Smooth muscle cell (in vitro differentiated cells): ENCODE data around the gene NHLRC2. TPM values are rescaled to one million over a fixed set of nuclear protein-coding genes. Genes with fewer than 3 reads are reported as not detected.

Source experiments
- DNase-seq: peaks from one replicate; lab custom pipeline; 2025; ENCODE audit not compliant: unreplicated experiment; lab: John Stamatoyannopoulos, UW
- H2AFZ ChIP-seq: fragments of 200-600 bp; sonication (generic); 2 replicates; pipeline ENCODE4 v1.6.0; 2016; ENCODE audit warnings: antibody characterized with exemption, low read depth, mild to moderate bottlenecking
- H3F3A ChIP-seq: fragments of 200-600 bp; sonication (generic); 2 replicates; pipeline ENCODE4 v1.6.0; 2017; ENCODE audit warnings: antibody characterized with exemption, low read depth
- H3K27ac ChIP-seq: fragments of 200-600 bp; sonication (generic); 2 replicates; pipeline ENCODE4 v1.5.1; 2016; ENCODE audit warnings: low read depth, mild to moderate bottlenecking
- H3K27me3 ChIP-seq: fragments of 200-600 bp; sonication (generic); 2 replicates; pipeline ENCODE4 v1.6.1; 2016; ENCODE audit warnings: low read depth, mild to moderate bottlenecking
- H3K36me3 ChIP-seq: fragments of 200-600 bp; sonication (generic); 2 replicates; pipeline ENCODE4 v1.5.1; 2016; ENCODE audit warnings: low read depth
- H3K4me1 ChIP-seq: fragments of 200-600 bp; sonication (generic); 2 replicates; pipeline ENCODE4 v1.5.1; 2016; ENCODE audit warnings: low read depth
- H3K4me2 ChIP-seq: fragments of 200-600 bp; sonication (generic); 2 replicates; pipeline ENCODE4 v1.6.0; 2016; ENCODE audit warnings: mild to moderate bottlenecking
- H3K4me3 ChIP-seq: fragments of 200-600 bp; sonication (generic); 2 replicates; pipeline ENCODE4 v1.5.1; 2016; ENCODE audit warnings: mild to moderate bottlenecking
- H3K79me2 ChIP-seq: fragments of 200-600 bp; sonication (generic); 2 replicates; pipeline ENCODE4 v1.6.0; 2016; ENCODE audit warnings: low read depth, mild to moderate bottlenecking
- H3K9ac ChIP-seq: fragments of 200-600 bp; sonication (generic); 2 replicates; pipeline ENCODE4 v1.6.0; 2016; ENCODE audit warnings: low read depth
- H3K9me3 ChIP-seq: fragments of 200-600 bp; sonication (generic); replicated peaks from 2 replicates; pipeline ENCODE4 v1.5.1; 2016; ENCODE audit warnings: low read depth
- H4K20me1 ChIP-seq: fragments of 200-600 bp; sonication (generic); 2 replicates; pipeline ENCODE4 v1.6.0; 2016; ENCODE audit warnings: low read depth
- CTCF ChIP-seq: fragments of 200-600 bp; sonication (generic); IDR thresholded peaks from 2 replicates; pipeline ENCODE4 v1.5.1; 2017; ENCODE audit warnings: borderline replicate concordance, mild to moderate bottlenecking, antibody characterized with exemption; ENCODE audit not compliant: insufficient read depth, poor library complexity, severe bottlenecking
- WGBS: methylation state at CpG from one replicate; pipeline ENCODE4 v1.1.7; 2016; ENCODE audit warnings: low lambda C conversion rate; 5-methylcytosine and 5-hydroxymethylcytosine counted together
- polyA plus RNA-seq: library from polyadenylated mRNA; unstranded; fragments of >200 nt; fragmentation: Nextera tagmentation; extraction: Ambion mirVana; gene quantifications from 2 replicates; pipeline ENCODE4 v1.2.1, GENCODE V29; 2016
- total RNA-seq: library from RNA; depleted of rRNA; stranded (reverse); fragments of >200 nt; gene quantifications from 2 replicates; pipeline ENCODE4 v1.2.3, GENCODE V29; 2014

The NHLRC2 gene
- total and polyA plus RNA-seq, 2 experiments from 2014 or later: 5.1 to 14.4 TPM

GRCh38 chr10:113843972-113844485 lies 10.4 kb upstream of the NHLRC2 start:
- H4K20me1 ChIP-seq: no peaks in the 10 kb centered on the region
- H3K36me3 ChIP-seq: no peaks in the 10 kb centered on the region
- 94% methylated on average over 6 of the region's 6 CpGs for WGBS

GRCh38 chr10:113846036-113846435 lies 8.4 kb upstream of the NHLRC2 start:
- no peak overlapping the region for H3K9ac ChIP-seq
- 94% methylated on average over 2 of the region's 2 CpGs for WGBS

More at GRCh38 chr10:113843972-113844485, 10.4 kb upstream of the NHLRC2 start:
- Histone ChIP-seq H2AFZ (no peak overlapping the region), H3K27me3 (no peaks in the 10 kb centered on the region), H3F3A (no peaks in the 10 kb centered on the region), H3K4me2 (no peak overlapping the region), H3K4me3 (no peak overlapping the region), H3K9me3 (no peaks in the 10 kb centered on the region), H3K4me1 (no peaks in the 10 kb centered on the region), H3K9ac (no peak overlapping the region), H3K79me2 (no peaks in the 10 kb centered on the region), H3K27ac (no peak overlapping the region)
- no peak for DNase-seq
- TF ChIP-seq CTCF: no peak

GRCh38 chr10:113849140-113849803 lies 5.2 kb upstream of the NHLRC2 start:
- H4K20me1 ChIP-seq: no peaks in the 10 kb centered on the region
- no peaks in the 10 kb centered on the region for H3F3A ChIP-seq
- no peaks in the 10 kb centered on the region for H3K36me3 ChIP-seq
- no peak overlapping the region for H2AFZ ChIP-seq
- no peak overlapping the region for H3K9ac ChIP-seq
- no peak overlapping the region for H3K4me3 ChIP-seq
- no peaks in the 10 kb centered on the region for H3K79me2 ChIP-seq
- no peak overlapping the region for H3K4me2 ChIP-seq
- no peaks in the 10 kb centered on the region for H3K27me3 ChIP-seq
- H3K9me3 ChIP-seq: no peaks in the 10 kb centered on the region
- no peak for TF ChIP-seq CTCF
- no peak overlapping the region for H3K27ac ChIP-seq
- peaks cover 11% of the 10 kb centered on the region for H3K4me1 ChIP-seq
- no peak for DNase-seq
- WGBS: 96% methylated on average over 5 of the region's 5 CpGs

More at GRCh38 chr10:113846036-113846435, 8.4 kb upstream of the NHLRC2 start:
- Histone ChIP-seq H3K27me3 (no peaks in the 10 kb centered on the region), H3K4me3 (no peak overlapping the region), H2AFZ (no peak overlapping the region), H3K36me3 (no peaks in the 10 kb centered on the region), H3K27ac (no peak overlapping the region), H3F3A (no peaks in the 10 kb centered on the region), H3K4me1 (peaks cover 3% of the 10 kb centered on the region), H4K20me1 (no peaks in the 10 kb centered on the region), H3K9me3 (no peaks in the 10 kb centered on the region), H3K4me2 (no peak overlapping the region), H3K79me2 (no peaks in the 10 kb centered on the region)
- TF ChIP-seq CTCF: no peak
- no peak for DNase-seq

- no peak for TF ChIP-seq CTCF
- Histone ChIP-seq H3K4me1 (peaks cover 11% of the 10 kb centered on the region), H3F3A (no peaks in the 10 kb centered on the region), H4K20me1 (no peaks in the 10 kb centered on the region), H3K4me2 (no peak overlapping the region), H3K27me3 (no peaks in the 10 kb centered on the region), H3K4me3 (no peak overlapping the region), H3K9me3 (no peaks in the 10 kb centered on the region), H2AFZ (no peak overlapping the region), H3K27ac (no peak overlapping the region), H3K36me3 (no peaks in the 10 kb centered on the region), H3K79me2 (peaks cover 4% of the 10 kb centered on the region), H3K9ac (no peak overlapping the region)
- no peak for DNase-seq
- WGBS: 92% methylated on average over 7 of the region's 7 CpGs
Measured at GRCh38 chr10:113849946-113850345, 4.5 kb upstream of the NHLRC2 start.
